Activated B cell treated with CpG ODN at 0.5 μM for 24 hours (primary cell): ENCODE results near the gene SSPN. TPM values are rescaled to one million over a fixed set of nuclear protein-coding genes. Genes with fewer than 3 reads are reported as not detected.
A peak's percentile ranks its signal among the peaks of the same experiment; 100 is the strongest.

Experiments used
- ATAC-seq: fragments of 200-7000 bp; cut with Tn5 transposase; one replicate; pipeline ENCODE4 v1.10.0; 2021; ENCODE audit warnings: low read depth, mild to moderate bottlenecking, moderate library complexity
- CTCF ChIA-PET: fragments of 350-600 bp; sonication (Branson Sonifier 250); formaldehyde crosslinking; loops from one replicate; lab custom pipeline; 2021; ENCODE audit warnings: antibody characterized with exemption; lab: Charles Lee
- POLR2A ChIA-PET: fragments of 350-600 bp; sonication (Branson Sonifier 250); formaldehyde crosslinking; loops from one replicate; lab custom pipeline; 2021; ENCODE audit warnings: antibody characterized with exemption; lab: Charles Lee
- DNase-seq: peaks from one replicate; pipeline ENCODE4 v3.0.0; 2022
- H3K27ac Mint-ChIP-seq: one replicate; pipeline ENCODE4 v1.8.0; 2020; ENCODE audit warnings: mixed read lengths
- H3K27me3 Mint-ChIP-seq: one replicate; pipeline ENCODE4 v1.8.0; 2021; ENCODE audit warnings: mixed read lengths
- H3K36me3 Mint-ChIP-seq: one replicate; pipeline ENCODE4 v1.8.0; 2021; ENCODE audit warnings: low read depth, mixed read lengths
- H3K4me1 Mint-ChIP-seq: one replicate; pipeline ENCODE4 v1.8.0; 2021; ENCODE audit warnings: mixed read lengths
- H3K4me3 Mint-ChIP-seq: one replicate; pipeline ENCODE4 v1.8.0; 2020; ENCODE audit warnings: mild to moderate bottlenecking, mixed read lengths
- H3K9me3 Mint-ChIP-seq: one replicate; pipeline ENCODE4 v1.8.0; 2020; ENCODE audit warnings: mixed read lengths
- intact Hi-C: fragments of 100-400 bp; cut with micrococcal nuclease; formaldehyde crosslinking; loops from one replicate; pipeline ENCODE4 v1.15.1; 2024
- total RNA-seq: library from RNA; stranded (reverse); gene quantifications from 2 replicates; pipeline ENCODE4 v1.2.3, GENCODE V29; 2022
- TF ChIP-seq, protein P1 (sequence below): fragments of 200-600 bp; IDR thresholded peaks from one replicate; pipeline ENCODE4 v1.8.0; 2022; ENCODE audit warnings: antibody characterized with exemption, mild to moderate bottlenecking

The SSPN gene, protein sequence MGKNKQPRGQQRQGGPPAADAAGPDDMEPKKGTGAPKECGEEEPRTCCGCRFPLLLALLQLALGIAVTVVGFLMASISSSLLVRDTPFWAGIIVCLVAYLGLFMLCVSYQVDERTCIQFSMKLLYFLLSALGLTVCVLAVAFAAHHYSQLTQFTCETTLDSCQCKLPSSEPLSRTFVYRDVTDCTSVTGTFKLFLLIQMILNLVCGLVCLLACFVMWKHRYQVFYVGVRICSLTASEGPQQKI
- 3.0 and 4.6 TPM in 2 replicates for total RNA-seq

DNA sequence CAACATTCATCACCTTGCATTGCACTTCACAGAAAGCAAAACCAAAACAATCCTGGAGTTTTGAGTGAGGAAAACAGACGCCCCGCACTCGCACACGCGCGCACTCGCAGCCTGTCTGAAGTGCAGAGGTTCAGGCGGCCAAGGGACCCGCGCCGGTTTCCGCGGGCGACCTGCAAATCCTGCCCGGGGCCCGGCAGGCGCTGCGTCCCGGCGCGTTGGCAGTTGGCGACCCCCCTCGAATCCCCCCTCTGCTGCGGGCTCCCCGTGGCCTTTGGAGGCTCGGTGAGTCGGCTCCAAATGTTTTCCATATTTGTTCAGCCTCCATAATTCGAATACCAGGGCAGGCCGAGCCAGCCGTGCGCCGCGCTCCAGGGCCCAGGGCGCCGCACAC lies at the start of gene SSPN:
TSS of gene SSPN (plus strand) at position 324 of the 391 bp plus-strand sequence. CDS start 100 bp downstream, outside the sequence.
- peaks cover 2% of the 10 kb centered on the region for H3K36me3 Mint-ChIP-seq
- peak; percentile 44 for DNase-seq
- H3K27ac Mint-ChIP-seq: peak within 1 kb of the TSS; percentile 87
- H3K4me3 Mint-ChIP-seq: peak within 1 kb of the TSS; percentile 94
- H3K27me3 Mint-ChIP-seq: no peaks in the 10 kb centered on the region
- intact Hi-C loops: loop anchor here (1.0 to 5.0 kb wide), 5 partner anchors 38 to 122 kb away; no protein-coding TSS in a partner anchor
- TF ChIP-seq, protein P1, sequence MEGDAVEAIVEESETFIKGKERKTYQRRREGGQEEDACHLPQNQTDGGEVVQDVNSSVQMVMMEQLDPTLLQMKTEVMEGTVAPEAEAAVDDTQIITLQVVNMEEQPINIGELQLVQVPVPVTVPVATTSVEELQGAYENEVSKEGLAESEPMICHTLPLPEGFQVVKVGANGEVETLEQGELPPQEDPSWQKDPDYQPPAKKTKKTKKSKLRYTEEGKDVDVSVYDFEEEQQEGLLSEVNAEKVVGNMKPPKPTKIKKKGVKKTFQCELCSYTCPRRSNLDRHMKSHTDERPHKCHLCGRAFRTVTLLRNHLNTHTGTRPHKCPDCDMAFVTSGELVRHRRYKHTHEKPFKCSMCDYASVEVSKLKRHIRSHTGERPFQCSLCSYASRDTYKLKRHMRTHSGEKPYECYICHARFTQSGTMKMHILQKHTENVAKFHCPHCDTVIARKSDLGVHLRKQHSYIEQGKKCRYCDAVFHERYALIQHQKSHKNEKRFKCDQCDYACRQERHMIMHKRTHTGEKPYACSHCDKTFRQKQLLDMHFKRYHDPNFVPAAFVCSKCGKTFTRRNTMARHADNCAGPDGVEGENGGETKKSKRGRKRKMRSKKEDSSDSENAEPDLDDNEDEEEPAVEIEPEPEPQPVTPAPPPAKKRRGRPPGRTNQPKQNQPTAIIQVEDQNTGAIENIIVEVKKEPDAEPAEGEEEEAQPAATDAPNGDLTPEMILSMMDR: no peak
- no peaks in the 10 kb centered on the region for H3K9me3 Mint-ChIP-seq
- ATAC-seq: peak; percentile 62
- ChIA-PET POLR2A (interaction anchor here (0.6 to 5.2 kb wide), 9 partner anchors 14 to 123 kb away, joined by 3 to 44 read pairs (median 5); partner anchors contain the start of gene BHLHE41), CTCF (interaction anchor here (0.8 to 2.5 kb wide), 3 partner anchors 37 to 98 kb away, joined by 3 to 8 read pairs (median 4); no protein-coding TSS in a partner anchor)
- peaks cover 13% of the 10 kb centered on the region for H3K4me1 Mint-ChIP-seq

DNA sequence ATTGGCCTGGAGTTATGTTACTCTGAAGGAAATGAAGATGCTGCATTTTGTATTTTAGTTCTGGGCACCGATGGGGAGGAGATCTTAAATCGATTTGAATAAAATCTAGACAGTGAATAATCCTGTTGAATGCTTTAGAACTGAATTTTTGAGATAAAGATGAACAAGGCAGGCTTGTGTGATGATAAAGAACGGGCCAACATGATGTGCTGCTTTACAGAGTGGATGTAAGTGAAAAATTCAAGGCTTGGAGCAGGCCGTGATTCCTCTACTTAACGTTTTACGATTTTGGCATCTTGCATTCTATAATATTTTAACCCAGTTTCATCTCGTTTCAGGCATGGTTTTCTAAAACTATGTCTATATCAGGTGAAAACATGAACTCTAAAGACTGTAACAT lies 47.1 kb upstream of the SSPN start:
- H3K4me3 Mint-ChIP-seq: no peak overlapping the region
- TF ChIP-seq, protein P1: no peak
- no peaks in the 10 kb centered on the region for H3K9me3 Mint-ChIP-seq
- CTCF ChIA-PET: interaction anchor here (1.0 kb wide), 1 partner anchor 29 kb away, joined by 3 read pairs; no protein-coding TSS in a partner anchor
- no peak for ATAC-seq
- no peak for DNase-seq
- peaks cover 2% of the 10 kb centered on the region for H3K36me3 Mint-ChIP-seq
- H3K4me1 Mint-ChIP-seq: peaks cover 24% of the 10 kb centered on the region
- no peaks in the 10 kb centered on the region for H3K27me3 Mint-ChIP-seq
- no peak overlapping the region for H3K27ac Mint-ChIP-seq
- intact Hi-C loops: no loop called here
- POLR2A ChIA-PET: no interaction called here

DNA sequence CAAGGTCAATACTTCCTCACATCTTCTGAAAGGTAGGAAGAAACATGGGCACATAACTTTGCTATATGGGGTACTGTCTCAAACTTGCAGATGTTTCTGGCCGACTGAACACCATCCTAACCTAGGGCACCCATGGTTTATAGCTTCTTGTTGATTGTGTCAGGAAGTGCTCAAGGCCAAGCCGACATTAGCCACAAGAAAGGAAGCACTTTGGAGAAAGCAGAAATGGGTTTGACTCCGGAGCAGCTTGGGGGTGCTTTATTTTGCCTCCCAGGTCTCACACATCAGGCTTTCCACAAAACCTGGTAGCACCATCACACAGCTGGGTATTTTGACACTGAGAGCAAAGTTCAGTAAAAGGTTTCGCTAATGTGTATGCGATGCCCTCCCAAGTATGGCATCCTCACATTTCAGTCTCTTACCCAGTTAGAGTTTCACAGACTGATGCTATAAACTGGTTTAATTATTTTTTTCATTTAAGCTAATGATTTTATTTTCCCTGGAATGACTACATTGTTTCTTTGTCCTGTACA lies 45.3 kb upstream of the SSPN start:
- H3K9me3 Mint-ChIP-seq: no peaks in the 10 kb centered on the region
- intact Hi-C loops: no loop called here
- CTCF ChIA-PET: interaction anchor here (1.1 to 1.5 kb wide), 3 partner anchors 27 to 53 kb away, joined by 3 to 6 read pairs (median 3); no protein-coding TSS in a partner anchor
- DNase-seq (no peak), ATAC-seq (peak; percentile 18)
- H3K4me1 Mint-ChIP-seq: peaks cover 41% of the 10 kb centered on the region
- H3K27me3 Mint-ChIP-seq: no peaks in the 10 kb centered on the region
- POLR2A ChIA-PET: interaction anchor here (1.1 kb wide), 1 partner anchor 27 kb away, joined by 3 read pairs; no protein-coding TSS in a partner anchor
- TF ChIP-seq, protein P1: no peak
- peaks cover 2% of the 10 kb centered on the region for H3K36me3 Mint-ChIP-seq
- H3K4me3 Mint-ChIP-seq: peak overlapping the region; percentile 16
- no peak overlapping the region for H3K27ac Mint-ChIP-seq

DNA sequence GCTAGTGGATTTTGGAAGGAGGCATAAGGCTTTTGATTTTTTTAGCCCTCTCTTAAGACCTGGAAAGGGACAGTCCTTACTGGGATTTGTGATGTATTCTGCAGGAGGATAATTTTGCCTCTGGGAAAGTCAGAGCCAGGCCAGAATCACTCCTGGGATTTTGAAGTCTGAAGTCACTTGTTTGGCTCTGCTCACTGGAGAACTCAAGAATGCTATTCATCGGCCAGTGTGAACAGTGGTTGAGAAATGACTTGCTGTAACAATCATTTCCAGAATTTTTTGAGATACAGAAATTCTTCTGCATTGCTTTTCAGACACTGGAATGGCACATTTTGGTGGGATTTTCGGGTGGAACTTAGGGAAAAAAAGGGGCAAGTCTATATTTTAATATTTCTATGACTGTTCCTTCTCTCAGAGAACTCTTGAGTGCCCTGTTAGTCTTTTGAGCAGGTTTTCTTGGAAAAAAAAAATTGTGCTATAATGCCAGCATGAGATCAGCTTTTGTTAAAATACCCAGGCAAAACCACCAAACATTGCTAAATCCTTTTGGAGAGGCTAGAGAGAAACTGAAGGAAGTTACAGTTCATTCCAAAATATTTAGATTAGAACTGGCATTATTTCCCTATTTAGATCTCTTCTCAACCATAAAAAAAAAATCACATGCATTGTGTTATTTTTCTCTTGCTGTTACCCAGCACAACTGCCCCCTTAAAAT lies 44.5 kb upstream of the SSPN start:
- Mint-ChIP-seq H3K27me3 (no peaks in the 10 kb centered on the region), H3K4me3 (no peak overlapping the region), H3K9me3 (no peaks in the 10 kb centered on the region), H3K4me1 (peaks cover 50% of the 10 kb centered on the region), H3K36me3 (peaks cover 2% of the 10 kb centered on the region), H3K27ac (peak overlapping the region; percentile 18)
- ATAC-seq (no peak), DNase-seq (no peak)
- intact Hi-C loops: no loop called here
- ChIA-PET POLR2A (interaction anchor here (1.1 kb wide), 1 partner anchor 28 kb away, joined by 3 read pairs; no protein-coding TSS in a partner anchor), CTCF (interaction anchor here (0.6 to 1.5 kb wide), 5 partner anchors 22 to 138 kb away, joined by 3 to 6 read pairs (median 3); no protein-coding TSS in a partner anchor)
- TF ChIP-seq, protein P1: no peak
